Common myeloid progenitor, CD34-positive (primary cell): ENCODE data around the gene MARS1.
A peak's percentile ranks its signal among the peaks of the same experiment; 100 is the strongest.

ENCODE experiments used
- CTCF ChIA-PET: fragments of 350-600 bp; sonication (Branson Sonifier 250); formaldehyde crosslinking; loops from one replicate; lab custom pipeline; 2021; ENCODE audit warnings: antibody characterized with exemption; lab: Charles Lee
- POLR2A ChIA-PET: fragments of 350-600 bp; sonication (Branson Sonifier 250); formaldehyde crosslinking; loops from one replicate; lab custom pipeline; 2021; ENCODE audit warnings: antibody characterized with exemption; lab: Charles Lee
- DNase-seq, 3 donors: peaks; one replicate each; pipeline versions ENCODE4 v3.0.0 to v3.0.0-alpha.2; 2013
- H3K27ac ChIP-seq, 2 experiments: 1 replicate in 1 of 2; 2 replicates in 1 of 2; pipeline ENCODE4 v1.7.0; 2013; ENCODE audit warnings: inconsistent platforms in 2 of 2, low read length in 2 of 2, mild to moderate bottlenecking in 2 of 2, low read depth in 1 of 2, moderate library complexity in 1 of 2; ENCODE audit not compliant: severe bottlenecking in 2 of 2, insufficient read depth in 1 of 2, poor library complexity in 1 of 2
- H3K27me3 ChIP-seq, 5 experiments: replicated peaks in 2 of 5; 1 replicate in 3 of 5; 2 replicates in 2 of 5; pipeline versions ENCODE4 v1.6.1 to v1.7.0; 2013; ENCODE audit warnings: low read length in 4 of 5, mild to moderate bottlenecking in 2 of 5, moderate library complexity in 2 of 5, inconsistent platforms in 1 of 5; ENCODE audit not compliant: insufficient read depth in 5 of 5, control insufficient read depth in 4 of 5
- H3K36me3 ChIP-seq, 4 experiments: 1 replicate in 2 of 4; 2 replicates in 2 of 4; pipeline versions ENCODE4 v1.6.1 to v1.7.0; 2013; ENCODE audit warnings: low read length in 3 of 4, control low read depth in 1 of 4, mild to moderate bottlenecking in 1 of 4; ENCODE audit not compliant: control insufficient read depth in 4 of 4, insufficient read depth in 4 of 4
- H3K4me1 ChIP-seq, 4 experiments: 1 replicate in 3 of 4; 2 replicates in 1 of 4; pipeline versions ENCODE4 v1.6.1 to v1.7.1; 2013; ENCODE audit warnings: low read length in 3 of 4, mild to moderate bottlenecking in 3 of 4, control low read depth in 1 of 4, inconsistent platforms in 1 of 4, moderate library complexity in 1 of 4; ENCODE audit not compliant: control insufficient read depth in 4 of 4, insufficient read depth in 4 of 4; ENCODE audit errors: control extremely low read depth in 1 of 4
- H3K4me3 ChIP-seq, 7 experiments: 1 replicate in 4 of 7; 2 replicates in 3 of 7; pipeline versions ENCODE4 v1.5.1 to v1.7.0; 2013; ENCODE audit warnings: mild to moderate bottlenecking in 7 of 7, low read length in 6 of 7, moderate library complexity in 6 of 7, inconsistent platforms in 2 of 7, low read depth in 2 of 7, control low read depth in 1 of 7; ENCODE audit not compliant: insufficient read depth in 4 of 7, control insufficient read depth in 1 of 7; ENCODE audit errors: extremely low read depth in 1 of 7
- H3K9me3 ChIP-seq, 5 experiments: 1 replicate in 4 of 5; 2 replicates in 1 of 5; pipeline versions ENCODE4 v1.6.1 to v1.7.1; 2013; ENCODE audit warnings: low read length in 4 of 5, mild to moderate bottlenecking in 2 of 5, inconsistent platforms in 1 of 5, low read depth in 1 of 5, moderate library complexity in 1 of 5; ENCODE audit not compliant: control insufficient read depth in 4 of 5, insufficient read depth in 2 of 5; ENCODE audit errors: control extremely low read depth in 1 of 5
- whole genome bisulfite sequencing: methylation state at CpG from one replicate; pipeline ENCODE4 v1.1.5; 2013; ENCODE audit not compliant: insufficient coverage; 5-methylcytosine and 5-hydroxymethylcytosine counted together

MARS1 gene

GRCh38 chr12:57525615-57526383 is 37.9 kb downstream of the MARS1 start:
- Histone ChIP-seq H3K9me3 (no peaks in the 10 kb centered on the region), H3K4me3 (no peak overlapping the region), H3K27ac (peak overlapping the region in 1 of 2 experiments; percentile 43), H3K36me3 (peaks cover 19 to 65% (median 52%) of the 10 kb centered on the region in 4 experiments), H3K27me3 (no peaks in the 10 kb centered on the region), H3K4me1 (peaks cover 14 to 36% (median 34%) of the 10 kb centered on the region in 4 experiments)
- POLR2A ChIA-PET, result no interaction called here
- no peak for DNase-seq
- 97% methylated on average over 11 of the region's 16 CpGs for WGBS
- CTCF ChIA-PET, result interaction anchor here (0.6 to 3.1 kb wide), 7 partner anchors 10 to 906 kb away, joined by 3 to 24 read pairs (median 5); partner anchors contain the start of gene DCTN2

GRCh38 chr12:57526477-57527126 is 38.7 kb downstream of the MARS1 start:
- no peaks in the 10 kb centered on the region for H3K27me3 ChIP-seq
- peak overlapping the region in 1 of 2 experiments; percentile 14 for H3K27ac ChIP-seq
- peaks cover 21 to 70% (median 55%) of the 10 kb centered on the region in 4 experiments for H3K36me3 ChIP-seq
- CTCF ChIA-PET, result interaction anchor here (0.5 to 1.8 kb wide), 10 partner anchors 10 to 906 kb away, joined by 3 to 7 read pairs (median 4); partner anchors contain the start of gene DCTN2
- peaks cover 10 to 28% (median 26%) of the 10 kb centered on the region in 4 experiments for H3K4me1 ChIP-seq
- 100% methylated on average over 2 of the region's 4 CpGs for WGBS
- H3K4me3 ChIP-seq, result no peak overlapping the region
- no peak for DNase-seq
- POLR2A ChIA-PET, result interaction anchor here (0.6 kb wide), 2 partner anchors 21 to 131 kb away, joined by 4 to 6 read pairs; no protein-coding TSS in a partner anchor
- H3K9me3 ChIP-seq, result no peaks in the 10 kb centered on the region

- POLR2A ChIA-PET, result interaction anchor here (0.6 kb wide), 2 partner anchors 20 to 130 kb away, joined by 4 to 6 read pairs; no protein-coding TSS in a partner anchor
- Histone ChIP-seq H3K36me3 (peaks cover 23 to 76% (median 60%) of the 10 kb centered on the region in 4 experiments), H3K4me3 (no peak overlapping the region)
These were observed 39.3 kb downstream of the MARS1 start for GRCh38 chr12:57527184-57527583.

GRCh38 chr12:57528176-57528575 is 40.3 kb downstream of the MARS1 start:
- Histone ChIP-seq H3K4me1 (peaks cover 6 to 18% (median 17%) of the 10 kb centered on the region in 4 experiments), H3K27me3 (no peaks in the 10 kb centered on the region), H3K9me3 (no peaks in the 10 kb centered on the region), H3K36me3 (peaks cover 24 to 86% (median 70%) of the 10 kb centered on the region in 4 experiments), H3K27ac (no peak overlapping the region), H3K4me3 (no peak overlapping the region)
- ChIA-PET CTCF (interaction anchor here (0.7 to 1.6 kb wide), 3 partner anchors 12 to 94 kb away, joined by 3 to 6 read pairs (median 5); no protein-coding TSS in a partner anchor), POLR2A (no interaction called here)
- no peak for DNase-seq
- 91% methylated on average over 5 of the region's 12 CpGs for WGBS

More at GRCh38 chr12:57527184-57527583, 39.3 kb downstream of the MARS1 start:
- no peaks in the 10 kb centered on the region for H3K27me3 ChIP-seq
- WGBS, result no CpG with 5 or more reads among the region's 5 CpGs
- no peak for DNase-seq
- peaks cover 6 to 22% (median 20%) of the 10 kb centered on the region in 4 experiments for H3K4me1 ChIP-seq
- CTCF ChIA-PET, result interaction anchor here (0.5 to 1.8 kb wide), 9 partner anchors 9 to 782 kb away, joined by 3 to 7 read pairs (median 4); partner anchors contain the start of gene DCTN2
- no peaks in the 10 kb centered on the region for H3K9me3 ChIP-seq
- no peak overlapping the region for H3K27ac ChIP-seq

GRCh38 chr12:57528831-57529555 is 41.1 kb downstream of the MARS1 start:
- Histone ChIP-seq H3K27ac (no peak overlapping the region), H3K4me1 (peaks cover 0 to 10% (median 9%) of the 10 kb centered on the region in 4 experiments), H3K27me3 (no peaks in the 10 kb centered on the region), H3K4me3 (no peak overlapping the region), H3K36me3 (peaks cover 26 to 91% (median 73%) of the 10 kb centered on the region in 4 experiments), H3K9me3 (no peaks in the 10 kb centered on the region)
- DNase-seq, result no peak
- POLR2A ChIA-PET, result no interaction called here
- CTCF ChIA-PET, result interaction anchor here (1.5 to 1.6 kb wide), 2 partner anchors 10 to 70 kb away, joined by 3 to 6 read pairs; no protein-coding TSS in a partner anchor
- WGBS, result no CpG with 5 or more reads among the region's 10 CpGs

GRCh38 chr12:57529831-57530230 is 42.0 kb downstream of the MARS1 start:
- peak overlapping the region in 1 of 2 experiments; percentile 28 for H3K27ac ChIP-seq
- no peaks in the 10 kb centered on the region for H3K9me3 ChIP-seq
- no peaks in the 10 kb centered on the region for H3K27me3 ChIP-seq
- DNase-seq, result no peak
- no peak overlapping the region for H3K4me3 ChIP-seq
- WGBS, result 96% methylated on average over 4 of the region's 6 CpGs
- ChIA-PET CTCF (interaction anchor here (1.2 to 2.1 kb wide), 6 partner anchors 9 to 53 kb away, joined by 3 to 11 read pairs (median 4); partner anchors contain the start of genes DCTN2 and DDIT3), POLR2A (interaction anchor here (0.7 to 0.9 kb wide), 3 partner anchors 9 to 11 kb away, joined by 3 read pairs; partner anchors contain the start of gene DDIT3)
- peaks cover 0 to 4% (median under 1%) of the 10 kb centered on the region in 4 experiments for H3K4me1 ChIP-seq
- peaks cover 20 to 91% (median 73%) of the 10 kb centered on the region in 4 experiments for H3K36me3 ChIP-seq
